Activated CD8-positive, alpha-beta T cell treated with anti-CD3 and anti-CD28 coated beads, Interleukin-2, amount 10 ng/mL, durations not matched to agents 7 days and 5 days (primary cell): Measurements from ENCODE around the gene PRSS12. TPM values are rescaled to one million over a fixed set of nuclear protein-coding genes. Genes with fewer than 3 reads are reported as not detected.

Experiments used
- ATAC-seq: fragments of 150-1000 bp; cut with Tn5 transposase; one replicate; pipeline ENCODE4 v1.10.0; 2021; ENCODE audit warnings: moderate library complexity
- CTCF ChIA-PET: fragments of 350-600 bp; sonication (Branson Sonifier 250); formaldehyde crosslinking; loops from one replicate; lab custom pipeline; 2021; ENCODE audit warnings: antibody characterized with exemption; lab: Charles Lee
- POLR2A ChIA-PET: fragments of 350-600 bp; sonication (Branson Sonifier 250); formaldehyde crosslinking; loops from one replicate; lab custom pipeline; 2021; ENCODE audit warnings: antibody characterized with exemption; lab: Charles Lee
- DNase-seq: peaks from one replicate; pipeline ENCODE4 v3.0.0-alpha.2; 2020
- H3K27ac Mint-ChIP-seq: one replicate; pipeline ENCODE4 v1.8.0; 2021; ENCODE audit warnings: mild to moderate bottlenecking, mixed read lengths
- H3K27me3 Mint-ChIP-seq: one replicate; pipeline ENCODE4 v1.8.0; 2021; ENCODE audit warnings: low read depth, mixed read lengths
- H3K36me3 Mint-ChIP-seq: one replicate; pipeline ENCODE4 v1.8.0; 2021; ENCODE audit warnings: low read depth, mixed read lengths
- H3K4me1 Mint-ChIP-seq: one replicate; pipeline ENCODE4 v1.8.0; 2021; ENCODE audit warnings: low read depth, mixed read lengths
- H3K4me3 Mint-ChIP-seq: one replicate; pipeline ENCODE4 v1.8.0; 2021; ENCODE audit warnings: mild to moderate bottlenecking, mixed read lengths
- H3K9me3 Mint-ChIP-seq: one replicate; pipeline ENCODE4 v1.8.0; 2022; ENCODE audit warnings: mixed read lengths; ENCODE audit not compliant: insufficient read depth
- total RNA-seq, 2 experiments: library from RNA; stranded (reverse); gene quantifications; one replicate each; pipeline ENCODE4 v1.2.3, GENCODE V29; 2021

The PRSS12 gene
- total RNA-seq, 2 experiments from 2014 or later = not detected

- Mint-ChIP-seq H3K27me3 (peaks cover 2% of the 10 kb centered on the region), H3K4me3 (no peak overlapping the region), H3K9me3 (peaks cover 5% of the 10 kb centered on the region), H3K36me3 (peaks cover 2% of the 10 kb centered on the region), H3K4me1 (no peaks in the 10 kb centered on the region), H3K27ac (no peak overlapping the region)
- DNase-seq (no peak), ATAC-seq (no peak)
- ChIA-PET POLR2A (no interaction called here), CTCF (no interaction called here)
Observed at GRCh38 chr4:118388606-118389005, 35.8 kb upstream of the PRSS12 start.

DNA sequence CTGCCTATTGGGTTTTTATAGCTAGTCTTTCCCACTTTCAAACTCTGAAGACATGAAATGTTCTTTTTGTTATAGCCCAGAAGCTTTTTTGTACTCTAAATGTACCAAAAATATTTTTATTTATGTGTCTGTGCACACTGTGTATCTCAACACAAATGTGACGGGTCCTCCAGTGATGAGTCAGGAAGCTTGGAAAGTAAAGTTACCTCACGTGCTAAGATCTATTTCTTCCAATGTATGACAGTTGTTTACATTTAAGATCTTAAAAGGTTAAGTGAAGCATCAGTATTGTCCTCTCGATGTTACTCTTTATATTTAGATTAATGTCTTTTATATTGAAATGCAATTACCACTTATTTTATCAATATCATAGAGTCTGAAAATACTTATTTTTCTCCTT lies 29.1 kb upstream of the PRSS12 start:
- Mint-ChIP-seq H3K36me3 (peaks cover 2% of the 10 kb centered on the region), H3K9me3 (peaks cover 4% of the 10 kb centered on the region), H3K27me3 (peaks cover 4% of the 10 kb centered on the region), H3K27ac (no peak overlapping the region), H3K4me3 (no peak overlapping the region), H3K4me1 (no peaks in the 10 kb centered on the region)
- ATAC-seq = no peak
- ChIA-PET POLR2A (no interaction called here), CTCF (no interaction called here)
- DNase-seq = no peak

- Mint-ChIP-seq H3K9me3 (no peaks in the 10 kb centered on the region), H3K4me1 (no peaks in the 10 kb centered on the region), H3K4me3 (no peak overlapping the region), H3K27ac (no peak overlapping the region), H3K27me3 (no peaks in the 10 kb centered on the region), H3K36me3 (no peaks in the 10 kb centered on the region)
- DNase-seq = no peak
- ATAC-seq = no peak
- POLR2A ChIA-PET = no interaction called here
- CTCF ChIA-PET = no interaction called here
Observed at GRCh38 chr4:118373614-118374255, 20.9 kb upstream of the PRSS12 start.

DNA sequence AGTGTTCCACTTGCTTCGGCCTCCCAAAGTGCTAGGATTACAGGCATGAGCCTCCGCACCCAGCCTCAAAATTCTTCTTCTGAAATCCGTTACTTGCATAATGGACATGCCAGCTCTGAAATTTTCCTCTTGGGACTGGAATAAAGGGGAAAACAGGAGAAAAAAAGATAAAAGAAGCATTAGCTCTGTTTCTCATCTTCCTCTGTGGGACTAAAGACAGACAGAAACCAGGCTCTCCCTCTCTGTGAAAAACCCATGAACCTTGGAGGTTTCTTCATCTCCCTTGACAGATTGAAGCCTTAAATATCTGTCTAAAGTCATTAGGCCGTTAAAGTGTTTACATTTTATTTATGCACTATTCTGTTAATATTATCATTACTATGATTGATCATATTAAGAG lies 19.4 kb upstream of the PRSS12 start:
- CTCF ChIA-PET = no interaction called here

DNA sequence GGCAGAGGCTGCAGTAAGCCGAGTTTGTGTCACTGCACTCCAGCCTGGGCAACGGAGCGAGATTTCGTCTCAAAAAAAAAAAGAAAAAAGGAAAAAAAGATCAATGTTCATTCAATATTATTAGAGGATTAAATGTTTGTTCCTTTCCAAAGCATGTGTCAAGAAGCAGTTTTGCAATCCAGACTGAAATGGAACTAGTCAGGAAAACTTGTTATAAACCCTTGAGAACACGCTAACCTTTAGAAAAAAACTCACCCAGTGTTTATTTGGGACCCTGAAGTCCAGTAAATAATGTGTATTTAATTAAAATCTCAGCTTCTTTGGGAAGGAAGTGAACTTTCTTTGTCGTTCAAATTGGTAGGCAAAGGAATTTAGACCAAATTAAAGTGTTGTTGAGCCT lies 16.4 kb upstream of the PRSS12 start:
- Mint-ChIP-seq H3K4me3 (no peak overlapping the region), H3K9me3 (no peaks in the 10 kb centered on the region), H3K27ac (no peak overlapping the region), H3K4me1 (no peaks in the 10 kb centered on the region), H3K27me3 (peaks cover 1% of the 10 kb centered on the region), H3K36me3 (no peaks in the 10 kb centered on the region)
- POLR2A ChIA-PET = no interaction called here
- ATAC-seq (no peak), DNase-seq (no peak)
- CTCF ChIA-PET = interaction anchor here (0.7 kb wide), 1 partner anchor 16 kb away, joined by 3 read pairs; no protein-coding TSS in a partner anchor

More for the DNA sequence above, 19.4 kb upstream of the PRSS12 start:
- no peak for ATAC-seq
- DNase-seq = no peak
- POLR2A ChIA-PET = no interaction called here
- H3K4me1 Mint-ChIP-seq = no peaks in the 10 kb centered on the region
- H3K9me3 Mint-ChIP-seq = no peaks in the 10 kb centered on the region
- no peaks in the 10 kb centered on the region for H3K36me3 Mint-ChIP-seq
- no peak overlapping the region for H3K27ac Mint-ChIP-seq
- no peaks in the 10 kb centered on the region for H3K27me3 Mint-ChIP-seq
- H3K4me3 Mint-ChIP-seq = no peak overlapping the region

- DNase-seq (no peak), ATAC-seq (no peak)
- ChIA-PET POLR2A (no interaction called here), CTCF (no interaction called here)
- Mint-ChIP-seq H3K27me3 (peaks cover 5% of the 10 kb centered on the region), H3K36me3 (no peaks in the 10 kb centered on the region), H3K27ac (no peak overlapping the region), H3K4me3 (no peak overlapping the region), H3K9me3 (no peaks in the 10 kb centered on the region), H3K4me1 (no peaks in the 10 kb centered on the region)
Observed at GRCh38 chr4:118367872-118368271, 15.1 kb upstream of the PRSS12 start.

- Mint-ChIP-seq H3K9me3 (no peaks in the 10 kb centered on the region), H3K27me3 (peaks cover 5% of the 10 kb centered on the region), H3K4me3 (no peak overlapping the region), H3K27ac (no peak overlapping the region), H3K36me3 (no peaks in the 10 kb centered on the region), H3K4me1 (no peaks in the 10 kb centered on the region)
- ChIA-PET POLR2A (no interaction called here), CTCF (no interaction called here)
- DNase-seq (no peak), ATAC-seq (no peak)
Observed at GRCh38 chr4:118367361-118367760, 14.6 kb upstream of the PRSS12 start.

DNA sequence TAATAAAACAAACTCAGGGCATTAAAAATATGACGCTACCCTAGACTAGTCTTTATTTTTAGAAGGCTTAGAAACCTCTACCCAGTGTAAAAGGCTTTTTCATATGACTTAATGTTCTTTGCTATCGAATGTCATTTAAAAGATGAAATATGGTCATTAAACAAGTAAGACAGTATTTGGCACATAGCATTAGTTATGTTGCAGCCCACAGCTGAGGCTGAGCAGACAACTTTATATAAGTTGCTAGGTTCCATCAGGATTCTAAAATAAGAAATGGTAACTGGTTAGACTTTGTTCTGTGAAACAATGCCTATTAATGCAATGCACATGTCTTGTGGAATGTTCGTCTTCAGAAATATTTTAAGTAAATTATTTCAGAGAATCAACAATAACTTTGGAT lies 10.4 kb upstream of the PRSS12 start:
- ATAC-seq (no peak), DNase-seq (no peak)
- Mint-ChIP-seq H3K27ac (no peak overlapping the region), H3K4me3 (no peak overlapping the region), H3K27me3 (peaks cover 12% of the 10 kb centered on the region), H3K9me3 (no peaks in the 10 kb centered on the region), H3K36me3 (no peaks in the 10 kb centered on the region), H3K4me1 (no peaks in the 10 kb centered on the region)
- CTCF ChIA-PET = interaction anchor here (0.8 to 2.5 kb wide), 2 partner anchors 10 to 61 kb away, joined by 3 to 15 read pairs; partner anchors contain the start of gene PRSS12
- POLR2A ChIA-PET = no interaction called here

DNA sequence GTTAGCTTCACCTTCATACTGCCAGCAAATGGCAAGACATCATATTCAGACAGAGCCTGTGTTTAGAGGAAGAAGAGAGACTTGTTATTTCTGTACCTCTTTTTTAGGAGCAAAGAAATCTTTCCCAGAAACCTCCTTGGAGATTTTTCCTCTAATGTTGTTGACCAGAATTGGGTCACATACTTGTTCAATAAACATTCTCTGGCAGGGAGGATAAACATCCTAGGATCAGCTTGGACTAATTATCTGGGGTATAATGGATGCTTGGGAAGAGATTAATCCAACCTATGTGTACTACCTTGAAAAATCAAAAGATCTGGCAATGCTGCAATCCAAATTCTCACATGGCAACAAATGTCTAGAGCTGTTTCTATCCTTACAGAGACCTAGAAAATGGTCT lies 8.4 kb upstream of the PRSS12 start:
- H3K27me3 Mint-ChIP-seq = peaks cover 22% of the 10 kb centered on the region
- H3K27ac Mint-ChIP-seq = no peak overlapping the region
- H3K4me1 Mint-ChIP-seq = no peaks in the 10 kb centered on the region
- no peak for DNase-seq
- no peak overlapping the region for H3K4me3 Mint-ChIP-seq
- no peaks in the 10 kb centered on the region for H3K9me3 Mint-ChIP-seq
- ChIA-PET POLR2A (no interaction called here), CTCF (no interaction called here)
- no peaks in the 10 kb centered on the region for H3K36me3 Mint-ChIP-seq
- no peak for ATAC-seq

GRCh38 chr4:118360106-118360505 lies 7.3 kb upstream of the PRSS12 start:
- no peak for DNase-seq
- peaks cover 33% of the 10 kb centered on the region for H3K27me3 Mint-ChIP-seq
- H3K27ac Mint-ChIP-seq = no peak overlapping the region
- H3K4me3 Mint-ChIP-seq = no peak overlapping the region
- no peak for ATAC-seq
- no peaks in the 10 kb centered on the region for H3K4me1 Mint-ChIP-seq
- no peaks in the 10 kb centered on the region for H3K9me3 Mint-ChIP-seq
- POLR2A ChIA-PET = no interaction called here
- no peaks in the 10 kb centered on the region for H3K36me3 Mint-ChIP-seq
- CTCF ChIA-PET = no interaction called here

DNA sequence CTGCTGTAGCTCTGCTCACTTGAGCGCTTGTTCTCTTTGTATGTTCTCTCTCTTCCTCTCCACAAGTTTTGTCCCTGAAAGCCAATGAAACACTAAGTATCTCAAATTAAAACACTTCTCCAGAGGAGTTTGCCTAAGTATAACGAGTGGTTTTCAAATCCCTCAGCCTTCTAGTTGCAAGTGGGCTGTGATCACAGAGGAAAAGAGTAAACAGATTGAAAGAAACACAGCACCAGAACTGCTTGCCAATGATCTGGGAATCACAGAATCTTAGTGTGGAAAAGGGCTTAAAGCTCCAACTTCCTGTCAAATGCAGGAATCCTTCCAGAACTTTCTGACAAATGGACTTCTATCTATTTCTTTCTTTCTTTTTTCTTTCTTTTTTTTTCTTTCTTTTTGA lies 4.8 kb upstream of the PRSS12 start:
- Mint-ChIP-seq H3K4me3 (no peak overlapping the region), H3K36me3 (no peaks in the 10 kb centered on the region), H3K9me3 (no peaks in the 10 kb centered on the region), H3K27ac (no peak overlapping the region), H3K4me1 (peaks cover 6% of the 10 kb centered on the region), H3K27me3 (peaks cover 44% of the 10 kb centered on the region)
- DNase-seq (no peak), ATAC-seq (no peak)
- ChIA-PET POLR2A (no interaction called here), CTCF (no interaction called here)

DNA sequence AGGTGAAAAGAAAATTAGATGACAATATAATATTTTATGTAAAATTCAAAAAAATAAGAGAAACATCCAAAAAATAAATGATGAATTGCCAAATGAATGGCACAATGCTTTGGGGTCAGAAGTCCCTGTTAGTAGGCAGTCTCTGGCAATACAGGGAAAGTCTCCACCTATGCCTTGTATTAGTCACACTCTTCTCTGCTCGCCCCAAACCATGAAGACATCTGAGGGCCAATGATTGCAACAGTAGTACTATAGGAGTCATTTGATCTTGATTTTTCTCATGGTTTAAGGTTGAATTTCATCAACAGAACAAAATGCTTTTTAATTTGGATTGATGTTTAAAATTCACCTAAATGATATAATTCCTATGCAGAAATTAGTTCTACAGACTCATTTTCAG lies 3.9 kb upstream of the PRSS12 start:
- H3K4me3 Mint-ChIP-seq = no peak overlapping the region
- ChIA-PET POLR2A (no interaction called here), CTCF (no interaction called here)
- no peak overlapping the region for H3K27ac Mint-ChIP-seq
- H3K36me3 Mint-ChIP-seq = no peaks in the 10 kb centered on the region
- DNase-seq = no peak
- H3K9me3 Mint-ChIP-seq = no peaks in the 10 kb centered on the region
- H3K27me3 Mint-ChIP-seq = peaks cover 47% of the 10 kb centered on the region
- H3K4me1 Mint-ChIP-seq = peaks cover 9% of the 10 kb centered on the region
- ATAC-seq = no peak

DNA sequence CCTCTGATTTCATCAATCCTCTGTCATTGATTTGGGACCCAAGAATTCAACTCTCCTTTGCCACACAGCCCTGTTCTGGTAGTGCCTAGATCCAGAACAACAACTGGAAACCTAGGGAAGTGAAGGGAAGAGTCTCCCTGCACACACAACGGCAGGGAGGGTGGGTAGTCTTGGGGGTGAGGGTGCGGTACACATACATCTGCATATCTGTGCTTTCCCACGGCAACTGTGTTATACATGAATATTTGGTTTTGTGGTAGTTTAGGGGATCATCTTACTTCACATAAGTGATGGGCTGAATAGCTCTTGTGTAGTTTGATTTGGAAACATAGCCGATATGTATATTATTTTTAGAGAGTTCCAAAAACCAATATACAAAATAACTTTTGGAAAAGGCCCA lies 3.3 kb upstream of the PRSS12 start:
- CTCF ChIA-PET = no interaction called here

More for the DNA sequence above, 3.3 kb upstream of the PRSS12 start:
- Mint-ChIP-seq H3K9me3 (no peaks in the 10 kb centered on the region), H3K36me3 (no peaks in the 10 kb centered on the region), H3K27me3 (peaks cover 51% of the 10 kb centered on the region), H3K4me3 (no peak overlapping the region), H3K27ac (no peak overlapping the region), H3K4me1 (peaks cover 10% of the 10 kb centered on the region)
- no peak for DNase-seq
- POLR2A ChIA-PET = no interaction called here
- no peak for ATAC-seq
